Measurements from ENCODE around the gene LRTM2.

LRTM2 gene

GRCh38 chr12:1829306-1829900 lies 9.0 kb downstream of the LRTM2 start:
- DNase-seq (ENCODE audit: low read depth in 2 of 2), result no peak

GRCh38 chr12:1830401-1830845 lies 10.1 kb downstream of the LRTM2 start:
- DNase-seq (ENCODE audit: low read depth in 2 of 2), result no peak

- peak in 1 of 2 experiments; percentile 4 for DNase-seq (ENCODE audit: low read depth in 2 of 2)
Measured at GRCh38 chr12:1830981-1831963, 10.9 kb downstream of the LRTM2 start.

- DNase-seq (ENCODE audit: low read depth in 2 of 2), result no peak
Measured at GRCh38 chr12:1832801-1833595, 12.6 kb downstream of the LRTM2 start.

GRCh38 chr12:1833596-1834028 lies 13.2 kb downstream of the LRTM2 start:
- no peak for DNase-seq (ENCODE audit: low read depth in 2 of 2)

- DNase-seq (ENCODE audit: low read depth in 2 of 2), result no peak
Measured at GRCh38 chr12:1834186-1834925, 14.0 kb downstream of the LRTM2 start.

- DNase-seq (ENCODE audit: low read depth in 2 of 2), result no peak
Measured at GRCh38 chr12:1835211-1836131, 15.1 kb downstream of the LRTM2 start.

GRCh38 chr12:1836241-1836803 lies 16.0 kb downstream of the LRTM2 start:
- no peak for DNase-seq (ENCODE audit: low read depth in 2 of 2)

- no peak for DNase-seq (ENCODE audit: low read depth in 2 of 2)
Measured at GRCh38 chr12:1836854-1837421, 16.6 kb downstream of the LRTM2 start.

GRCh38 chr12:1837541-1838204 lies 17.3 kb downstream of the LRTM2 start:
- DNase-seq (ENCODE audit: low read depth in 2 of 2), result no peak

- no peak for DNase-seq (ENCODE audit: low read depth in 2 of 2)
Measured at GRCh38 chr12:1838205-1838993, 18.0 kb downstream of the LRTM2 start.

- no peak for DNase-seq (ENCODE audit: low read depth in 2 of 2)
Measured at GRCh38 chr12:1838994-1839365, 18.6 kb downstream of the LRTM2 start.

- DNase-seq (ENCODE audit: low read depth in 2 of 2), result no peak
Measured at GRCh38 chr12:1839464-1839863, 19.1 kb downstream of the LRTM2 start.

GRCh38 chr12:1839956-1840951 lies 19.9 kb downstream of the LRTM2 start:
- DNase-seq (ENCODE audit: low read depth in 2 of 2), result no peak

GRCh38 chr12:1840981-1841425 lies 20.6 kb downstream of the LRTM2 start:
- DNase-seq (ENCODE audit: low read depth in 2 of 2), result no peak

- no peak for DNase-seq (ENCODE audit: low read depth in 2 of 2)
Measured at GRCh38 chr12:1841586-1842182, 21.3 kb downstream of the LRTM2 start.
